Colonic mucosa (tissue), 4 donors: ENCODE results near the gene RNMT. TPM values are rescaled to one million over a fixed set of nuclear protein-coding genes. Genes with fewer than 3 reads are reported as not detected.

Source experiments
- DNase-seq: peaks from one replicate; pipeline ENCODE4 v3.0.0-alpha.2; 2020
- H3K27ac ChIP-seq: fragments of 200-600 bp; one replicate; pipeline ENCODE4 v1.8.0; 2021
- H3K27me3 ChIP-seq: fragments of 200-600 bp; one replicate; pipeline ENCODE4 v1.8.0; 2021
- H3K36me3 ChIP-seq: fragments of 200-600 bp; one replicate; pipeline ENCODE4 v1.8.0; 2021
- H3K4me1 ChIP-seq: fragments of 200-600 bp; one replicate; pipeline ENCODE4 v1.8.0; 2021; ENCODE audit warnings: mild to moderate bottlenecking
- H3K4me3 ChIP-seq: fragments of 200-600 bp; one replicate; pipeline ENCODE4 v1.8.0; 2021
- H3K9ac ChIP-seq, 2 donors: one replicate each; pipeline ENCODE4 v1.7.0; 2013; ENCODE audit warnings: control low read depth in 2 of 2, low read depth in 2 of 2, low read length in 2 of 2
- H3K9me3 ChIP-seq: fragments of 200-600 bp; one replicate; pipeline ENCODE4 v1.8.0; 2021
- intact Hi-C: fragments of 100-400 bp; cut with DNase I; formaldehyde crosslinking; loops from one replicate; pipeline ENCODE4 v1.14.1; 2022
- total RNA-seq, 2 donors: library from RNA; stranded (reverse); fragmentation: NEBNext Ultra II Directional in 1 of 2; extraction: Animal tissue kit (Norgen Biotek cat#: 25700) in 1 of 2; gene quantifications; one replicate each; pipeline ENCODE4 v1.2.1, GENCODE V29; 2021
- TF ChIP-seq, protein P1 (sequence below): fragments of 200-600 bp; IDR thresholded peaks from one replicate; pipeline ENCODE4 v1.8.0; 2022; ENCODE audit warnings: antibody characterized with exemption, mild to moderate bottlenecking
- donor health status: healthy.
- donor health status: DM: no; HTN: no; CAD: no.
- donor health status: DM: no; HTN: no; CAD: no.

RNMT gene
- total RNA-seq, 2 donors from 2014 or later: 17.0 to 43.4 TPM

DNA sequence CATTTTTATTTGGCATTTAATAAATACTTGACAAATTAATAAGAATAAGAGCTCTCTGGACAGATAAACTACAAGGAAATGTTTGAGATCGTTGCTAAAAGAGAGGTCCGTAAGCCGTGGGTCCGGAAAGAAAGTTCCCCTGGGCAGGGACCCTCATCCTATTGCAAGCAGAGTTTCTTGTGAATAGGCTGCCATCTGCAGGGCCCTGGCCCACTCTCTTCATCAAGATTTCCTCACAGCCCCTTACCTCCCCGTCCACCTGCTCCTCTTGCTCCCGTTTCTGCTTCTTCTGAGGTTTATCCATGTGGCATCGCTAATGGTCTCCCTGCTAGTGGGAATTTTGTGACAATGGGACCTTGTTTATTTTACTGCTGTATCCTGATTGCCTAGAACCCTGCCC, 67.3 kb downstream of the RNMT start:
- H3K4me3 ChIP-seq: no peak overlapping the region
- H3K4me1 ChIP-seq: no peaks in the 10 kb centered on the region
- no peak overlapping the region for H3K27ac ChIP-seq
- no peak for DNase-seq
- H3K27me3 ChIP-seq: no peaks in the 10 kb centered on the region
- TF ChIP-seq, protein P1, sequence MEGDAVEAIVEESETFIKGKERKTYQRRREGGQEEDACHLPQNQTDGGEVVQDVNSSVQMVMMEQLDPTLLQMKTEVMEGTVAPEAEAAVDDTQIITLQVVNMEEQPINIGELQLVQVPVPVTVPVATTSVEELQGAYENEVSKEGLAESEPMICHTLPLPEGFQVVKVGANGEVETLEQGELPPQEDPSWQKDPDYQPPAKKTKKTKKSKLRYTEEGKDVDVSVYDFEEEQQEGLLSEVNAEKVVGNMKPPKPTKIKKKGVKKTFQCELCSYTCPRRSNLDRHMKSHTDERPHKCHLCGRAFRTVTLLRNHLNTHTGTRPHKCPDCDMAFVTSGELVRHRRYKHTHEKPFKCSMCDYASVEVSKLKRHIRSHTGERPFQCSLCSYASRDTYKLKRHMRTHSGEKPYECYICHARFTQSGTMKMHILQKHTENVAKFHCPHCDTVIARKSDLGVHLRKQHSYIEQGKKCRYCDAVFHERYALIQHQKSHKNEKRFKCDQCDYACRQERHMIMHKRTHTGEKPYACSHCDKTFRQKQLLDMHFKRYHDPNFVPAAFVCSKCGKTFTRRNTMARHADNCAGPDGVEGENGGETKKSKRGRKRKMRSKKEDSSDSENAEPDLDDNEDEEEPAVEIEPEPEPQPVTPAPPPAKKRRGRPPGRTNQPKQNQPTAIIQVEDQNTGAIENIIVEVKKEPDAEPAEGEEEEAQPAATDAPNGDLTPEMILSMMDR: no peak
- no peak overlapping the region for H3K9ac ChIP-seq
- no peaks in the 10 kb centered on the region for H3K9me3 ChIP-seq
- intact Hi-C loops: no loop called here
- H3K36me3 ChIP-seq: no peaks in the 10 kb centered on the region

DNA sequence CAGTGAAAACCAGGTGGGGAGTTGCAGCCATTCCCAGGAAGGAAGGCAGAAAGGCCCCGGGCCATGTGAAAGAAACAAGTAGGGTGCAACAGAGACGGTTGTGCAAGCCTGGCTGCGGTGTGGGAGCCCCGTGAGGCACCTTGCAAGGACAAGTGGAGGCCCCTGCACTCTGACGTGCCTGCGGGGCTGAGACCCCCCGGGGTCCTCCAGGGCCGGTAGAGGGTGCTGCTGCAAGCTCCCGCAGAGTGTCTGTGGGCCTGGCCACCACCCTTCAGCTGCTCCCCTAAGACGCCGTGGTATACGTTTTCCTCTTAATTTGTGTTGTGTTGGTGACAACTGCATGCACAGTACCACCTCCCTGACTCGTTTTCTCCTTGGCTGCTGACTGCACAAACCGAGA, 70.0 kb downstream of the RNMT start:
- Histone ChIP-seq H3K4me1 (peaks cover 4% of the 10 kb centered on the region), H3K27ac (no peak overlapping the region), H3K4me3 (no peak overlapping the region), H3K9me3 (no peaks in the 10 kb centered on the region), H3K27me3 (no peaks in the 10 kb centered on the region), H3K9ac (no peak overlapping the region), H3K36me3 (no peaks in the 10 kb centered on the region)
- intact Hi-C loops: no loop called here
- TF ChIP-seq, protein P1: no peak
- DNase-seq: no peak

DNA sequence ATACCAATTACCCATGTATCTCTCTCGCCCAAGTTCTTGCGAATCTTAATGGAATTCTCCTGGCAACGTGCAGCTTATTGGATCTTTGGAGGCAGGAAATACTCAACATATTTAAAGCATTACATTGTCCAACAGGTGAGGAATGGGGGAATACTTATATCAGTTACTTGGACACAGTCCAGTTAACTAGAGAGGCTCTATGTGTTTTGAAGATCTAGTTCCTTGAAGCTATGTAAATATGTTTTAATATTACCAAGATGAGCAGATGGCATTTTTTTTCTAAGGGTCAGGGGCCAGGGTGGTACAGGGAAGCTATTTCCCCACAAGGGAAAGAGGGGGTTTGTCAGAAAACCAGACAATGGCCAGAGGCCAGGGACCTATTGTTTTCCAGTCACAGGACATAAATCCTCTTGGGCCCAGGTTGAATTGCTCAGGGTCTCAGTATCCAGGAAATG, 70.7 kb downstream of the RNMT start:
- H3K27ac ChIP-seq: no peak overlapping the region
- no peak overlapping the region for H3K4me3 ChIP-seq
- intact Hi-C loops: no loop called here
- H3K9me3 ChIP-seq: no peaks in the 10 kb centered on the region
- H3K36me3 ChIP-seq: no peaks in the 10 kb centered on the region
- no peak for DNase-seq
- H3K4me1 ChIP-seq: peaks cover 4% of the 10 kb centered on the region
- H3K9ac ChIP-seq: no peak overlapping the region
- H3K27me3 ChIP-seq: no peaks in the 10 kb centered on the region
- TF ChIP-seq, protein P1: no peak

DNA sequence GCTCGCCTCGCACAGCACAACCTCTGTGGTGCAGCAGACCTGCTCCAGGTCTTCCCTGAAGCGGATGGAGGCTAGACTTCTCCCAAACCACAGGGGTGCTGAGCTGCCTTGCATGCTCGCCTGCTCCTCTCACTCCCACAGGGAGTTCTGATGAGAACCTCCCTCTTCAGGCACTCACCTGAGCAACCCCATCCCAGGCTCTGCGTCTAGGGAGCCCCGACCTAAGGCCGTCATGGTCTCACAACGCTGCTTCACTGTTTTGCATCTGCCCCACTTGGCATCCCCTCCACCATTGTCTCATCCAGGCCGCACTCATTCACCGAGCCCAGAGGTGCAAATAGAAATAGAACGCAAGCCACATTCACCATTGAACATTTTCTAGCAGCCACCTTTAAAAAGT, 72.9 kb downstream of the RNMT start:
- TF ChIP-seq, protein P1: no peak
- no peaks in the 10 kb centered on the region for H3K9me3 ChIP-seq
- intact Hi-C loops: no loop called here
- no peaks in the 10 kb centered on the region for H3K27me3 ChIP-seq
- no peak overlapping the region for H3K4me3 ChIP-seq
- DNase-seq: no peak
- H3K4me1 ChIP-seq: peaks cover 4% of the 10 kb centered on the region
- H3K27ac ChIP-seq: no peak overlapping the region
- H3K36me3 ChIP-seq: no peaks in the 10 kb centered on the region
- no peak overlapping the region for H3K9ac ChIP-seq

DNA sequence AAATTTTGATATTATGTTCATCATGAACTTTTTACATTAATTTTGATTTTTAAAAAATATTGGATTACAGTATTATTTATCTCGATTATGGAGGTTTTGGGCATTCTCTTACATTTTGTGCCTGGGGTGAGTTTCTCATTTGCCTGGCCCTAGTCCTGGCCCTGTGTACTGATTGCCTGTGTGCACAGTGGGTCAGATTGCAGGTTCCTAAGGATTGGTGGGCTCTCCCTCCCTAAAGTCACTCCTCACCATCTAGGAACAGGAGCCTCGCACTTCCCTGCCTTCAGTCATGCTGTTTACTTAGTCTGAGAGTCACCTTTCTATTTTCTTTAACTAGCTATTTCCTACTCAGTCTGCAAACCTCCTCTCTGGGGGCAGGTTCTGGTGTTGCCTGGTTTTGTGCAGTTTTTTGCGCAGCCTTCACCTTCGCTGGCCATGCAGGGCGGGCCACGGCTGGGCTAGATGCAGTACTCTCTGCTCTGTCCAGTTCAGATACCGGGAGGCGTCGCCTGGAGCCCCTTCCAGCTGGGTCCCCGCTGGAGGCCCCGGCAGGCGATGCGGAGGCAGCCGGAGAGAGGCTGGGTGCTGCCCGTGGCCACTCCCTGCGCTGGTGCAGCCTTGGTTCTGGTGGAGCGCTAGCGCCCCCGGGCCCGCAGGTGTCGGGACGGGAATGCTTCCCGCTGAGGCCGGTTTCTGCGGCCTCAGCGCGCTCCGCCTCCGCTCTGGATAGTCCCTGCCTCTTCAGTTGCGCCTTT, 74.2 kb downstream of the RNMT start:
- Histone ChIP-seq H3K27me3 (no peaks in the 10 kb centered on the region), H3K36me3 (no peaks in the 10 kb centered on the region), H3K4me1 (peaks cover 4% of the 10 kb centered on the region), H3K9ac (no peak overlapping the region), H3K27ac (no peak overlapping the region), H3K9me3 (no peaks in the 10 kb centered on the region), H3K4me3 (no peak overlapping the region)
- peak; percentile 82 for DNase-seq
- intact Hi-C loops: loop anchor here (10.0 kb wide), 1 partner anchor 246 kb away; no protein-coding TSS in a partner anchor
- TF ChIP-seq, protein P1: no peak
